Amygdala (tissue), 56 donors: ENCODE results near the gene MARCHF11.

ENCODE experiments used
- DNase-seq, 56 donors: peaks; one replicate each; lab custom pipeline; 2025; lab: John Stamatoyannopoulos, UW

MARCHF11 gene

GRCh38 chr5:16179511-16179935 is at the start of gene MARCHF11:
MARCHF11 (minus strand) TSS chr5:16179791; CDS start chr5:16179575, 216 bp downstream.
- DNase-seq = peak in 8 of 56 donors; percentile 7 to 25 (median 14)

- DNase-seq = no peak
These were observed 46.3 kb upstream of the MARCHF11 start for GRCh38 chr5:16225927-16226326.

GRCh38 chr5:16192311-16192710 is 12.7 kb upstream of the MARCHF11 start:
- no peak for DNase-seq

GRCh38 chr5:16180789-16181082 is 1.1 kb upstream of the MARCHF11 start:
- DNase-seq = no peak

- no peak for DNase-seq
These were observed 571 bp upstream of the MARCHF11 start for GRCh38 chr5:16179936-16180788.

GRCh38 chr5:16178745-16179372 is 732 bp downstream of the MARCHF11 start:
- DNase-seq = peak in 39 of 56 donors; percentile 3 to 66 (median 32)

GRCh38 chr5:16169550-16169949 is 10.0 kb downstream of the MARCHF11 start:
- no peak for DNase-seq

GRCh38 chr5:16160706-16161105 is 18.9 kb downstream of the MARCHF11 start:
- peak in 7 of 56 donors; percentile 4 to 19 (median 14) for DNase-seq

- no peak for DNase-seq
These were observed 20.0 kb downstream of the MARCHF11 start for GRCh38 chr5:16159636-16160035.

- DNase-seq = no peak
These were observed 23.4 kb downstream of the MARCHF11 start for GRCh38 chr5:16156152-16156551.

GRCh38 chr5:16152601-16153568 is 26.7 kb downstream of the MARCHF11 start:
- DNase-seq = no peak

GRCh38 chr5:16149621-16150020 is 30.0 kb downstream of the MARCHF11 start:
- no peak for DNase-seq

- no peak for DNase-seq
These were observed 32.3 kb downstream of the MARCHF11 start for GRCh38 chr5:16147179-16147900.

GRCh38 chr5:16144416-16144815 is 35.2 kb downstream of the MARCHF11 start:
- no peak for DNase-seq

- no peak for DNase-seq
These were observed 36.1 kb downstream of the MARCHF11 start for GRCh38 chr5:16143361-16144049.

GRCh38 chr5:16140944-16141343 is 38.6 kb downstream of the MARCHF11 start:
- no peak for DNase-seq

- no peak for DNase-seq
These were observed 39.2 kb downstream of the MARCHF11 start for GRCh38 chr5:16140417-16140816.

GRCh38 chr5:16137177-16137576 is 42.4 kb downstream of the MARCHF11 start:
- DNase-seq = no peak

- no peak for DNase-seq
These were observed 44.1 kb downstream of the MARCHF11 start for GRCh38 chr5:16135506-16135905.

GRCh38 chr5:16135003-16135402 is 44.6 kb downstream of the MARCHF11 start:
- DNase-seq = no peak
